Measurements from ENCODE around the gene ITPRID1. TPM values are rescaled to one million over a fixed set of nuclear protein-coding genes. Genes with fewer than 3 reads are reported as not detected.

Gene ITPRID1
- polyA plus RNA-seq, 1 donor (not counting 4 experiments of a cell fraction or from before 2014, with no cell fraction given), result not detected

DNA sequence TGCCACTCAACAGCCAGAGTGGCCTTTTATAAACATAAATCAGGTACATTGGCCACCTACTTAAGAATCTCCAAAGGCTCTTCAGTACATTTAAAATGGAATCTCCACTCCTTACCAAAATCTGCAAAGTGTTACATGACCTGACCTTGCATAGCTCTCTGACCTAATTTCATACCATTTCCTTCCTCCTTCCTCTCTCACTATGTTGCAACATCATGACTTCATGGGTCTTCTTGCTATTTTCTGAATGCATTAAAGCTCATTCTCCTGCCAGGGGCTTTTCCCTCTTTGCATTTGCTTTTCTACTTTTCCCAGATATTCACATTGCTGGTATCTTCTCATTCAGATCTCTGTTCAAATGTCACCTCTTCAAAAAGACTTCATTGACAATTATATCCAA is 151.0 kb downstream of the ITPRID1 start:
- no peaks in the 10 kb centered on the region for H3K9me1 ChIP-seq (ENCODE audit: control insufficient read depth, extremely low read depth, insufficient read depth, low read length)
- no peak overlapping the region for H3K27ac ChIP-seq (ENCODE audit: control insufficient read depth, insufficient read depth, low read length)
- H3K4me1 ChIP-seq (ENCODE audit: control insufficient read depth, extremely low read depth, insufficient read depth, low read length), result no peaks in the 10 kb centered on the region
- DNase-seq (ENCODE audit: low read depth, low spot score) (no peak), FAIRE-seq (no peak)
- no peak overlapping the region for H3K4me3 ChIP-seq (ENCODE audit: control insufficient read depth in 2 of 3, extremely low read depth in 1 of 3, insufficient read depth in 2 of 3, low read depth in 1 of 3, low read length in 3 of 3)
- H3K79me2 ChIP-seq (ENCODE audit: control insufficient read depth, insufficient read depth, low read length), result no peaks in the 10 kb centered on the region
- no peak overlapping the region for H3K4me2 ChIP-seq (ENCODE audit: control insufficient read depth, extremely low read depth, insufficient read depth, low read depth, low read length)
- no peaks in the 10 kb centered on the region for H3K36me3 ChIP-seq (ENCODE audit: control insufficient read depth in 2 of 2, extremely low read depth in 1 of 2, insufficient read depth in 2 of 2, low read length in 2 of 2)
- no peak overlapping the region for H2AFZ ChIP-seq (ENCODE audit: control insufficient read depth, low read length)
- H3K27me3 ChIP-seq (ENCODE audit: control insufficient read depth, extremely low read depth, insufficient read depth, low read length), result no peaks in the 10 kb centered on the region
- dilution Hi-C loops (cut with MboI; ENCODE audit: extremely low pct_ligation_motif_present, low sequenced_read_pairs), result no loop called here
- no peak for TF ChIP-seq CTCF (optimal IDR thresholded peaks at IDR 0.05 in 1 of 3, IDR thresholded peaks at IDR 0.05 in 1 of 3, conservative IDR thresholded peaks at IDR 0.05 in 1 of 3; ENCODE audit: extremely low read depth in 1 of 3, insufficient read depth in 2 of 3, low read length in 3 of 3)
- TF ChIP-seq EZH2 (IDR thresholded peaks at IDR 0.05; ENCODE audit: low read length), result no peak
- H3K9ac ChIP-seq (ENCODE audit: control insufficient read depth, extremely low read depth, insufficient read depth, low read length), result no peak overlapping the region
- H3K9me3 ChIP-seq (ENCODE audit: control insufficient read depth, low read depth, low read length), result no peaks in the 10 kb centered on the region
- no peaks in the 10 kb centered on the region for H4K20me1 ChIP-seq (ENCODE audit: control insufficient read depth, extremely low read depth, insufficient read depth, low read length)

- H3K27me3 ChIP-seq (ENCODE audit: control insufficient read depth, extremely low read depth, insufficient read depth, low read length), result peaks cover 4% of the 10 kb centered on the region
These were observed 151.7 kb downstream of the ITPRID1 start for GRCh38 chr7:31665546-31665945.

More at GRCh38 chr7:31665546-31665945, 151.7 kb downstream of the ITPRID1 start:
- Histone ChIP-seq H3K9me1 (ENCODE audit: control insufficient read depth, extremely low read depth, insufficient read depth, low read length) (no peaks in the 10 kb centered on the region), H3K9ac (ENCODE audit: control insufficient read depth, extremely low read depth, insufficient read depth, low read length) (no peak overlapping the region), H3K4me1 (ENCODE audit: control insufficient read depth, extremely low read depth, insufficient read depth, low read length) (no peaks in the 10 kb centered on the region), H4K20me1 (ENCODE audit: control insufficient read depth, extremely low read depth, insufficient read depth, low read length) (no peaks in the 10 kb centered on the region), H3K36me3 (ENCODE audit: control insufficient read depth in 2 of 2, extremely low read depth in 1 of 2, insufficient read depth in 2 of 2, low read length in 2 of 2) (no peaks in the 10 kb centered on the region), H3K4me2 (ENCODE audit: control insufficient read depth, extremely low read depth, insufficient read depth, low read depth, low read length) (no peak overlapping the region), H3K4me3 (ENCODE audit: control insufficient read depth in 2 of 3, extremely low read depth in 1 of 3, insufficient read depth in 2 of 3, low read depth in 1 of 3, low read length in 3 of 3) (no peak overlapping the region), H3K9me3 (ENCODE audit: control insufficient read depth, low read depth, low read length) (no peaks in the 10 kb centered on the region), H3K27ac (ENCODE audit: control insufficient read depth, insufficient read depth, low read length) (no peak overlapping the region), H2AFZ (ENCODE audit: control insufficient read depth, low read length) (no peak overlapping the region), H3K79me2 (ENCODE audit: control insufficient read depth, insufficient read depth, low read length) (no peaks in the 10 kb centered on the region)
- TF ChIP-seq CTCF (optimal IDR thresholded peaks at IDR 0.05 in 1 of 3, IDR thresholded peaks at IDR 0.05 in 1 of 3, conservative IDR thresholded peaks at IDR 0.05 in 1 of 3; ENCODE audit: extremely low read depth in 1 of 3, insufficient read depth in 2 of 3, low read length in 3 of 3) (no peak), EZH2 (IDR thresholded peaks at IDR 0.05; ENCODE audit: low read length) (no peak)
- DNase-seq (ENCODE audit: low read depth, low spot score), result no peak
- dilution Hi-C loops (cut with MboI; ENCODE audit: extremely low pct_ligation_motif_present, low sequenced_read_pairs), result no loop called here
- FAIRE-seq, result no peak

Data from keratinocyte (primary cell).